SK-N-SH treated with all-trans-retinoic acid at 6 μM for 48 hours (cell line): ENCODE measurements around the gene GRIP1.

Source experiments
- ARNTL ChIP-seq: fragments of 450-650 bp; formaldehyde crosslinking; IDR thresholded peaks from 2 replicates; pipeline ENCODE4 v1.5.0; 2020; ENCODE audit warnings: low read depth, mild to moderate bottlenecking, moderate library complexity, borderline replicate concordance
- BACH2 ChIP-seq: fragments of 250-450 bp; sonication (Bioruptor Pico); IDR thresholded peaks from 2 replicates; pipeline ENCODE4 v1.9.0; 2021; ENCODE audit warnings: mild to moderate bottlenecking, borderline replicate concordance
- CSDC2 ChIP-seq: fragments of 250-450 bp; sonication (Bioruptor Pico); IDR thresholded peaks from 2 replicates; pipeline ENCODE4 v1.5.0; 2020; ENCODE audit warnings: mild to moderate bottlenecking, moderate library complexity
- ISL1 ChIP-seq: fragments of 250-450 bp; sonication (Bioruptor Pico); IDR thresholded peaks from 2 replicates; pipeline ENCODE4 v2.1.2; 2022; ENCODE audit warnings: mild to moderate bottlenecking, moderate library complexity
- OSR1 ChIP-seq: fragments of 250-450 bp; sonication (Bioruptor Pico); IDR thresholded peaks from 2 replicates; pipeline ENCODE4 v1.8.0; 2022; ENCODE audit warnings: moderate library complexity, mild to moderate bottlenecking, inconsistent platforms
- ZFP3 ChIP-seq: fragments of 250-450 bp; sonication (Bioruptor Pico); IDR thresholded peaks from 2 replicates; pipeline ENCODE4 v1.5.0; 2020; ENCODE audit warnings: mild to moderate bottlenecking, moderate library complexity

GRCh38 chr12:66665435-66665985, 13.4 kb downstream of the GRIP1 start:
- TF ChIP-seq CSDC2 (CRISPR knock-in tag): no peak
- TF ChIP-seq ZFP3: no peak
- TF ChIP-seq ISL1 (CRISPR knock-in tag): no peak
- TF ChIP-seq ARNTL: no peak
- no peak for TF ChIP-seq BACH2 (CRISPR knock-in tag)
- no peak for TF ChIP-seq OSR1
